GM18499 (cell line): ENCODE results near the gene EIF2S2.

Experiments used
- ATAC-seq: cut with Tn5 transposase; IDR thresholded peaks from one replicate; pipeline ENCODE4 v1.9.1; 2021; ENCODE audit warnings: moderate number of reproducible peaks; ENCODE audit not compliant: insufficient read depth, unreplicated experiment

EIF2S2 gene

GRCh38 chr20:34122274-34122980 lies 10.4 kb upstream of the EIF2S2 start:
- no peak for ATAC-seq

DNA sequence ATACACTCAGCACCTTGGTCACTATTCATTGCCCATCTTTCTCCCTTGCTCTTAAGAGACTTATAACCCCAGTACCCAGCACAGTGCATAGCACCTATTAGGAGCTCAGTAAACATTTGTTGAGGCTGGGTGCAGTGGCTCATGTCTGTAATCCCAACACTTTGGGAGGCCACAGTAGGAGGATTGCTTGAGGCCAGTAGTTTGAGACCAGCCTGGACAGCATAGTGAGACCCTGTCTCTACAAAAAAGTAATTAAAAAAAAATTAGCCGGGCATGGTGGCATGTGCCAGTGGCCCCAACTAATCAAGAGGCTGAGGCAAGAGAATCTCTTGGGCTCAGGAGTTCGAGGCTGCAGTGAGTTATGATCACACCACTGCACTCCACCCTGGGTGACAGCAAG lies 8.2 kb upstream of the EIF2S2 start:
- ATAC-seq: no peak

DNA sequence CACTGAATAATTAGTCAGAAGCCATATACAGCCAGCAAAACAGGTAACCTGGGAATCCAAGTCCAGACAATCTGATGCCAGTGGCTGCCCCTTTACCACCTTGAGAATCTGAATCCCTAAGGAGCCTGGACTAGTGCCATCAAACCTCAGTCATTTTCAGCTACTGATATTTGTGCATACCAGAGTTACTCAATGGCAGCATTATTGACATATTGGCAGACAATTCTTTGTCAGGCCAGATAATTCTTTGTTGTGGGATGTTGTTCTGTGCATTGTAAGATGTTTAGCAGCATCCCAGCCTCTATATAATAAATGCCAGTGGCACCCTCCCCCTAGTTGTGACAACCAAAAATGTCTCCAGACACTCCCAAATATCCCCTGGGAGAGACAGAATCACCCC lies 3.2 kb upstream of the EIF2S2 start:
- no peak for ATAC-seq

GRCh38 chr20:34114809-34115208 lies 2.8 kb upstream of the EIF2S2 start:
- ATAC-seq: no peak

GRCh38 chr20:34112600-34113101 lies 608 bp upstream of the EIF2S2 start:
- ATAC-seq: no peak

- no peak for ATAC-seq
Measured at GRCh38 chr20:34110745-34111641, 1.1 kb downstream of the EIF2S2 start.

DNA sequence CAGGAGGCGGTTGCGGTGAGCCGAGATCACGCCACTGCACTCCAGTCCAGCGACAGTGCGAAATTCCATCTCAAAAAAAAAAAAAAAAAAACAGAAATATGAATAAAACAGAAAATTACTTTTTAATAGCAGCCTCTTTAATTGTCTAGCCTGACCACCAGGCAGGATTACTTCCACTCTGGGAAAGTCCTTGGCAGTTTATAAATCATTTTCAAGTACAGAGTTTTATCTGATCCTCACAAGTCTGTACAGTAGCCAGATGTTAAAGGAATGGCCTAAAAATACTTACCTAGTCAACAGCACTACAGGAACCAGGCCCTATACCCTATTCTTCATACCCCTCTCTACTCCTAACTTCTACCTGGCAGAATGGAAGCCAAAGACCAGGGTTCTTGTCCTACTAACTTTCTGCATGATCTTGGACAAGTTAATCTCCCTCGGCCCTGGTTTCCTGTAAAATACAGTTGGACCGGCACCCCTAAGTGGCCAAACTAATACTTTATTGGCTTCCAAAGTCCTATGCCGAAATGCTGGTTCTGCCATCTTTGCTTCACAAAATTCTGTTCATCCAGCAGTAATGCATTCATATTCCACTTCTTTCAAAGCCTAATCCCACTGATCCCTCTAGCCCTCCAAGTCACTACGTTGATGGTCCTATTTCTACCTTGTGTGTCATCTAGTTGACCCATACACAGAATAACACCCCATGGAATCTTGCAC lies 1.9 kb downstream of the EIF2S2 start:
- no peak for ATAC-seq

GRCh38 chr20:34109442-34109841 lies 2.6 kb downstream of the EIF2S2 start:
- no peak for ATAC-seq

- ATAC-seq: no peak
Measured at GRCh38 chr20:34108616-34109174, 3.3 kb downstream of the EIF2S2 start.

DNA sequence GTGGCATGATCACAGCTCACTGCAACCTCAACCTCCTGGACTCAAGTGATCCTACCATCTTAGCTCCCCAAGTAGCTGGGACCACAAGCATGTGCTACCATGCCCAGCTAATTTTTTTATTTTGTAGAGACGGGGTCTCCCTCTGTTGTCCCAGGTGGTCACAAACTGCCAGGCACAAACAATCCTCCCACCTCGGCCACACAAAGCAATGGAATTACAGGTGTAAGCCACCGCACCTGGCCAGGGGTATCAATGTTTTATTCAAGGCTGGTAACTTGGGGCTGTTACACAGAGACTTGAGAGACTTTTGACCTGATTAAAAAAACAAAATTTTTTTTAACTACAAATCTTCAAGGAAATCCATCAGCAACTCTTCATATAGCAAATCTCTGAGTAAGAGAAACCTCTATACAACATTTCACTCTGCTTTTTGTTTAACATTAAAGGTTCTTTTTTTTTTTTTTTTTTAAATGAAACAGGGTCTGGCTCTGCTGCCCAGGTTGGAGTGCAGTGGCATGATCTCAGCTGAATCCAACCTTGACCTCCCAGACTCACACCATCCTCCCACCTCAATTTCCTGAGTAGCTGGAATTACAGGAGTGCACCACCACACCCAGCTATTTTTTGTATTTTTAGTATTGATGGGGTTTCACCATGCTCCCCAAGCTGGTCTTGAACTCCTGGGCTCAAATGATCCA lies 5.9 kb downstream of the EIF2S2 start:
- ATAC-seq: no peak

- no peak for ATAC-seq
Measured at GRCh38 chr20:34104059-34104458, 8.0 kb downstream of the EIF2S2 start.

DNA sequence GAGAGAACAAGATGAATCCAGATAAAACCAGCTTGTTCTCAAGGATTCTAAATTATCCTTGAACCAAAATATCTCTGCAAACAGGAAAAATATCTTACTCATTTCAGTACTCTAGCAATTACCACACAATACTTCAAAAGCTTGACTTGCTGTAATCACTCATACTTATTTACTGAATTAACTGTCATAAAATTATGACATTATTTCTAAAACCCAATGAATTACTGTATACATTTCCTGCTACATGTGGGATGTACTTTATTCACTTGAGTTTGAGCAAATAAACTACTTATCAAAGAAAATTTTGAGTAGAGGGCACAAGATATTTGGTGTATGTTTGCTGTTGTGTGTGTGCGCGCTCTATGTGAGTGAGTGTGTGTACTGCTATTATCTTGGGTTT lies 9.7 kb downstream of the EIF2S2 start:
- ATAC-seq: no peak

DNA sequence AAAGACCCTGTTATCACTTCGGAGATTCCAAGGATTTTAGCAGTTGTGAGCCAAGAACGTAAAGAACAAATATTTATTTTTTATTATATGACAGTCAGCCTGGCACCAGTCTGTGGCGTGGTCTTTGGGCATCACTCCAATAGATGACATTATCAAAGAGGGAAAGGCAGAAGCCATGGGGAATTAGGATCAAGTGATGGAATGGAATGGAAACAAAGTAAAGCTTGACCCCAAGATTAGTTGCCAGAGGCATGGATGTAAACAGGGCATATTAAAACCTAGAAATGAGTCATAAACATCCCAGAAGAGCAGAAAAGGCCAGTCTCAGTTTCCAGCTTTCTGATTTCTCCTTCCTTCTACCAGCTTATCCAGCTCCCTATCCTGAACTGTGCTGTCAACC lies 11.5 kb downstream of the EIF2S2 start:
- no peak for ATAC-seq

DNA sequence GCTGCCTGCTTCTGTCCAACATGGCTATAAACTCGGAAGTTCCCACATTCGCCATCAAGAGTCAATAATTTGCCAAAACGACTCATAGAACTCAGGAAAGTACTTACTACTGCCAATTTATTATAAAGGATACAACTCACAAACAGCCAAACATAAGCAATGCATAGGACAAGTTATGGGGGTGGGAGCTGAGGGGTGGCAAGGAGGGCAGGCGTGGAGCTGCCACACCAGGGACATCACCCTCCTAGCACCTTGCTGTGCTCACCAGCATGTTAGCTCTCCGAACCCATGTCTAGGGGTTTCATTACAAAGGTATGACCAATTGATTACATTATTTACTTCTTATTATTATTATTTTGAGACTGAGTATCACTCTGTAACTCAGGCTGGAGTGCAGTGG lies 12.4 kb downstream of the EIF2S2 start:
- ATAC-seq: no peak

- no peak for ATAC-seq
Measured at GRCh38 chr20:34098570-34098969, 13.5 kb downstream of the EIF2S2 start.

DNA sequence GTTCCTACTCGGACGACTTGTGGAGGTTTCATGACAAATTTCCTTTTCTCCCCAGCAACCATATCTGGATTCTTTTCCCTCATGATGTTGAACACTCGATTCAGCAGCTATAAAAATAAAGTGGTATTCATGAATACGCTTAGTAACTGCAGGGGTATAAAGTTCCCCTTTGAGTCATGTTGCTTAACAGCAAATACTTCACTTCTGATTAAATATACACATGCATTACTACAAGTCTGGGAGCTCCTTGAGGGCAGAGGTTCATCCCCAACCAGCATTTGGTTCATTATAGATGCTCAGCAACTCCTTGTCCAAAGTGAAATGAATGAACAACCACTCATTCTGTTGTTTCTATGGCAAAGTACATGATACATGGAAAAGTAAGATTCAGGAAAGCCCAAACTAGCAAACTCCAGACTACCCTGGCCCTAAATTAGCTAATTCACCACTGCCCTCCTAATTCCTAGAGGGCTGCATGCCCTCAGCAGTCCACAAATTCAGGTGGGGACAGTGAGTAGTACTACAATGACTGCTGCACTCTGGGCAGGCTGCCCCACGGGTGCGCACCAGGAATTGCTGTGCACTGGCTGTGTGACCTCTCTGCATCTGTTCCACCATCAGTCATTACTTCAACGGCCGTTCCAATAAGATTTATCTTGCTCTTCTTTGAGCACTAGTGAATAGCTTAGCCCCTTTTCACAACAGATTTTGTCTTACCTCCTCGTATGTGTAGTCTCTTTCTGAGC lies 15.2 kb downstream of the EIF2S2 start:
- no peak for ATAC-seq

DNA sequence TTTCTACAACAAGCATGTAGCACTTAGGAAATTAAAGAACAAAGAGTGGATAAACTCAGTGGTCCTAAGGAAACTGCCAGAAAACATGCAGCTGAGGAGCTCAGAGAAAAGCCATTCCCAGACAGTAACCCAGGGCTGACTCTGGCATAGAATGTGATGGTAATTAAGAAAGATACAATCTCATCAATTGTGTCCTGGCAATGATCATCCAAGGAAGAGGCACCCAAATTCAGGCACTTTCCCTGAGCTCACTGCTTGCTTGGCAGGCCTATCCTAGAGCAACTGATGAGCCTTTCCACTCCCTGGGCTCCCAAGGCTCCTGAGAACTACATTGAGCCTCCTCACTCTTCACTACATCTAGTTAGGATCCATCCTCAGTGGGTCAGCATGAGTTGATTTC lies 16.2 kb downstream of the EIF2S2 start:
- no peak for ATAC-seq

DNA sequence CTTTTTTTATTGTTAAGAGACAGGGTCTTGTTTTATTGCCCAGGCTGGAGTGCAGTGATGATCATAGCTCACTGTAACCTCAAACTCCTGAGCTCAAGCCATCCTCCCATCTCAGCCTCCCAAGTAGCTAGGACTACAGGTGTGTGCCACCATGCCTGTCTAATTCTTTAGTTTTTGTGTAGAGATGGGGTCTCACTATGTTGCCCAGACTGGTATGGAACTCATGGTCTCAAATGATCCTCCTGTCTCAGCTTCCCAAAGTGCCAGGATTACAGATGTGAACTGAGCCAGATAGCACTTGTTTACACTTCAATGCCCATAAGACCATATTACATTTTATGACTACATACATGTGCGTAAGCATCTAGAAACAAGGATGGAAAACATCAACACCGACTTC lies 18.1 kb downstream of the EIF2S2 start:
- ATAC-seq: no peak

- ATAC-seq: no peak
Measured at GRCh38 chr20:34091637-34092200, 20.3 kb downstream of the EIF2S2 start.
